Endothelial cell of umbilical vein (primary cell): ENCODE measurements around the gene LRP5. TPM values are rescaled to one million over a fixed set of nuclear protein-coding genes. Genes with fewer than 3 reads are reported as not detected.

Experiments
- BruUV-seq: library from RNA; stranded (reverse); fragments of 400-500 nt; replicated peaks from 2 replicates; lab custom pipeline; 2021; lab: Mats Ljungman, UMichigan
- CTCF ChIA-PET: fragments of 300-600, 350-600 bp; sonication (Branson Sonifier 250); formaldehyde crosslinking; loops from one replicate; lab custom pipeline; 2021; ENCODE audit warnings: antibody characterized with exemption, inconsistent platforms; lab: Charles Lee
- POLR2A ChIA-PET: fragments of 300-600, 350-600 bp; sonication (Branson Sonifier 250); formaldehyde crosslinking; loops from one replicate; lab custom pipeline; 2021; ENCODE audit warnings: antibody characterized with exemption, inconsistent platforms; lab: Charles Lee
- DNase-seq: peaks from one replicate; pipeline ENCODE4 v3.0.0-alpha.2; 2011; ENCODE audit warnings: low read depth, low spot score
- FAIRE-seq: peaks from 2 replicates; lab custom pipeline; 2011; peaks lifted over from hg19 to GRCh38; lab: Jason Lieb, UNC
- H2AFZ ChIP-seq: 2 replicates; pipeline ENCODE4 v1.6.0; 2012; ENCODE audit warnings: low read depth, low read length, control low read depth, inconsistent platforms
- H3K27ac ChIP-seq: 2 replicates; pipeline ENCODE4 v1.5.1; 2011; ENCODE audit warnings: low read depth, mild to moderate bottlenecking, control low read depth, low read length, moderate library complexity; ENCODE audit not compliant: insufficient read depth
- H3K27me3 ChIP-seq, 2 experiments: 2 replicates each; pipeline versions ENCODE4 v1.6.0 to v1.6.1; 2011; ENCODE audit warnings: low read length in 2 of 2, mixed read lengths in 1 of 2; ENCODE audit not compliant: control insufficient read depth in 2 of 2, insufficient read depth in 2 of 2
- H3K36me3 ChIP-seq, 2 experiments: 2 replicates in 1 of 2; 3 replicates in 1 of 2; pipeline ENCODE4 v1.5.1; 2011; ENCODE audit warnings: low read length in 2 of 2, mild to moderate bottlenecking in 1 of 2, moderate library complexity in 1 of 2; ENCODE audit not compliant: control insufficient read depth in 2 of 2, insufficient read depth in 2 of 2; ENCODE audit errors: extremely low read depth in 1 of 2
- H3K4me1 ChIP-seq: 3 replicates; pipeline ENCODE4 v1.5.1; 2011; ENCODE audit warnings: mild to moderate bottlenecking, low read length; ENCODE audit not compliant: control insufficient read depth, insufficient read depth; ENCODE audit errors: extremely low read depth
- H3K4me2 ChIP-seq: 2 replicates; pipeline ENCODE4 v1.6.1; 2011; ENCODE audit warnings: low read length, control low read depth, mixed read lengths; ENCODE audit not compliant: insufficient read depth
- H3K4me3 ChIP-seq, 3 experiments: fragments of 200-600 bp in 1 of 3; sonication (generic), shearing (Covaris generic) in 1 of 3; replicated peaks in 1 of 3; 2 replicates each; pipeline ENCODE4 v1.5.1; 2011 to 2016; ENCODE audit warnings: control low read depth in 3 of 3, low read length in 3 of 3, mild to moderate bottlenecking in 2 of 3, inconsistent platforms in 1 of 3, low read depth in 1 of 3, moderate library complexity in 1 of 3; ENCODE audit not compliant: insufficient read depth in 1 of 3
- H3K79me2 ChIP-seq: 2 replicates; pipeline ENCODE4 v1.6.0; 2012; ENCODE audit warnings: low read length, inconsistent platforms; ENCODE audit not compliant: control insufficient read depth, insufficient read depth
- H3K9ac ChIP-seq: replicated peaks from 2 replicates; pipeline ENCODE3; 2011; ENCODE audit warnings: low read length, control low read depth; ENCODE audit not compliant: insufficient read depth; ENCODE audit errors: extremely low read depth
- H3K9me1 ChIP-seq: replicated peaks from 3 replicates; pipeline ENCODE4 v1.6.0; 2011; ENCODE audit warnings: mild to moderate bottlenecking, low read length; ENCODE audit not compliant: control insufficient read depth, insufficient read depth; ENCODE audit errors: extremely low read depth
- H3K9me3 ChIP-seq: replicated peaks from 2 replicates; pipeline ENCODE4 v1.5.1; 2012; ENCODE audit warnings: low read length, inconsistent platforms; ENCODE audit not compliant: control insufficient read depth, insufficient read depth
- H4K20me1 ChIP-seq: replicated peaks from 2 replicates; pipeline ENCODE3; 2011; ENCODE audit warnings: mild to moderate bottlenecking, low read length; ENCODE audit not compliant: control insufficient read depth, insufficient read depth; ENCODE audit errors: extremely low read depth
- CTCF ChIP-seq, 2 donors: IDR thresholded peaks; 1 replicate in 1 of 2; 2 replicates in 1 of 2; pipeline ENCODE4 v1.5.1; 2011; ENCODE audit warnings: low read length in 2 of 2, mild to moderate bottlenecking in 2 of 2, moderate library complexity in 2 of 2, control low read depth in 1 of 2, inconsistent platforms in 1 of 2, low read depth in 1 of 2; ENCODE audit not compliant: insufficient read depth in 1 of 2; ENCODE audit errors: extremely low read depth in 1 of 2
- EZH2 ChIP-seq: IDR thresholded peaks from 2 replicates; pipeline ENCODE4 v1.6.1; 2012; ENCODE audit warnings: borderline replicate concordance, low read depth, mild to moderate bottlenecking, moderate library complexity, low read length, inconsistent platforms; ENCODE audit not compliant: severe bottlenecking
- FOS ChIP-seq: IDR thresholded peaks from 2 replicates; pipeline ENCODE4 v1.6.1; 2011; ENCODE audit warnings: mild to moderate bottlenecking, low read length, moderate library complexity, borderline replicate concordance; ENCODE audit not compliant: insufficient read depth
- GATA2 ChIP-seq: IDR thresholded peaks from 2 replicates; pipeline ENCODE4 v1.7.0; 2011; ENCODE audit warnings: low read depth, mild to moderate bottlenecking, moderate library complexity, mixed read lengths, low read length; ENCODE audit not compliant: insufficient read length, insufficient read depth
- JUN ChIP-seq: IDR thresholded peaks from 2 replicates; pipeline ENCODE4 v1.6.1; 2011; ENCODE audit warnings: borderline replicate concordance, low read depth; ENCODE audit not compliant: insufficient read length, insufficient read depth
- MAX ChIP-seq: IDR thresholded peaks from 2 replicates; pipeline ENCODE4 v1.6.1; 2011; ENCODE audit not compliant: insufficient read depth, insufficient read length
- MYC ChIP-seq: IDR thresholded peaks from one replicate; pipeline ENCODE4 v1.6.1; 2011; ENCODE audit warnings: mild to moderate bottlenecking, low read depth, low read length
- POLR2A ChIP-seq: IDR thresholded peaks from 2 replicates; pipeline ENCODE4 v1.6.1; 2012; ENCODE audit warnings: low read depth, mild to moderate bottlenecking, control low read depth, low read length
- POLR2AphosphoS5 ChIP-seq: IDR thresholded peaks from 2 replicates; pipeline ENCODE4 v1.6.1; 2012; ENCODE audit warnings: low read depth, mild to moderate bottlenecking, control low read depth, low read length, moderate library complexity; ENCODE audit not compliant: insufficient read depth
- dilution Hi-C: fragments of 300-500 bp; cut with MboI; formaldehyde crosslinking; loops from one replicate; pipeline ENCODE4 v1.15.0; 2019; ENCODE audit warnings: low sequenced_read_pairs; ENCODE audit not compliant: extremely low pct_ligation_motif_present
- intact Hi-C: fragments of 100-400 bp; cut with micrococcal nuclease; formaldehyde crosslinking; loops from one replicate; pipeline ENCODE4 v1.10.0; 2022
- polyA plus RNA-seq, 4 experiments: library from polyadenylated mRNA; depleted of rRNA in 3 of 4; stranded (reverse) in 3 of 4; unstranded in 1 of 4; fragments of >200 nt; gene quantifications; 2 replicates each; pipeline versions ENCODE4 v1.2.1 to v1.2.3, GENCODE V29; 2011 to 2012; ENCODE audit warnings: missing spikeins in 1 of 4
- total RNA-seq: library from RNA; stranded (reverse); gene quantifications from 2 replicates; pipeline ENCODE4 v1.2.3, GENCODE V29; 2021

LRP5 gene
- total and polyA plus RNA-seq, 2 donors (not counting 3 experiments of a cell fraction or from before 2014, with no cell fraction given): 35.1 to 51.8 TPM

- H4K20me1 ChIP-seq: no peaks in the 10 kb centered on the region
- H2AFZ ChIP-seq: no peak overlapping the region
- no peaks in the 10 kb centered on the region for H3K9me1 ChIP-seq
- no peak for TF ChIP-seq POLR2A
- TF ChIP-seq FOS: no peak
- no peak for TF ChIP-seq CTCF (IDR thresholded peaks at IDR 0.05; ENCODE audit: extremely low read depth in 1 of 2, insufficient read depth in 1 of 2, low read depth in 1 of 2, low read length in 2 of 2)
- no peak for TF ChIP-seq POLR2AphosphoS5
- no peak for TF ChIP-seq MYC
- no peak for TF ChIP-seq JUN
- TF ChIP-seq GATA2: no peak
- no peak for TF ChIP-seq MAX
- no peak for TF ChIP-seq EZH2
- H3K36me3 ChIP-seq: peaks cover 3 to 24% of the 10 kb centered on the region in 2 experiments
- intact Hi-C loops: no loop called here
- H3K4me2 ChIP-seq: no peak overlapping the region
- POLR2A ChIA-PET: no interaction called here
- CTCF ChIA-PET: no interaction called here
- no peak overlapping the region for H3K4me3 ChIP-seq
- no peaks in the 10 kb centered on the region for H3K9me3 ChIP-seq
- H3K79me2 ChIP-seq: no peaks in the 10 kb centered on the region
- no peaks in the 10 kb centered on the region for H3K27me3 ChIP-seq
- BruUV-seq: no TSS peak
- DNase-seq (no peak), FAIRE-seq (no peak)
- no peak overlapping the region for H3K9ac ChIP-seq
- H3K4me1 ChIP-seq: no peaks in the 10 kb centered on the region
- no peak overlapping the region for H3K27ac ChIP-seq
- dilution Hi-C loops: no loop called here
These were observed 49.3 kb downstream of the LRP5 start for GRCh38 chr11:68361702-68362101.
